ENCODE data around the gene NTSR1. TPM values are rescaled to one million over a fixed set of nuclear protein-coding genes. Genes with fewer than 3 reads are reported as not detected.

NTSR1 gene
- total and polyA plus RNA-seq, 2 experiments from 2014 or later, result 0.15 to 1.4 TPM

DNA sequence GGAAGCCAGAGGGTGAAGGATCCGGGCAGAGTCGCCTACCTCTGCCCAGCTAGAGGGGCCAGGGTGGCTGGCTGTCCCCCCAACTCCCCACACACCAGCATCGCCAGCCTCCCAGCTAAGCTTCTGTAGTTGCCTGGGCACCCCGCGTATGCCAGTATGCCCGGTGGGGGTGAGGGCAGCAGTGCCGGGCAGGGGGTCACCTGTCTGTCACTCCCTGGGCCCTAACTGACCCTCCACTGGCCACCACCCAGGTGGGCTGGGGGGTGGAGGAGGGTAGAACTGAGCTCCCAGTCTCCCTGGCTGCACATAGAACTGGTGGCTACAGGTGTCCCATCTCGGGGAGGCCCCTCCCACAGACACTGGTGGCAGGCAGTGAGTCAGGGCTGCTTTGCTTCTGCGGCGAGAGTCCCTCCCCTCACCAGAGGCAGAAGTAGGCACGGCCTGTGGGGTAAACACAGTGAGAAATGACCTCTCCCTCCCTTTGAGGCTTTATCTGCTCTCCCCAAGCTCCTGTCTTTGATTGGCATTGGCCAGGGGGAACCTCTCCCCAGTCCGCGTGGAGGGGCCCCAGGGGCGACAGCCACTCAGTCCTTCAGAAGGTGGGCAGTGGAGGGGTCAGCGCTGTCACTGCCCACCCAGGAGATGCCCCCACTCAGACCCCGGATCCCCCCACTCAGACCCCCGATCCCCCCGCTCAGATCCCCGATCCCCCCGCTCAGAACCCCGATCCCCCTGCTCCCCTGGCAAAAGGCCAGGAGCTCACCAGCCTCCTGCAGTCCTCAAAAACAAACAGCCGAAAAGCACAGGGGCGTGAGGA, 2.5 kb downstream of the NTSR1 start:
- no peaks in the 10 kb centered on the region for H3K79me2 ChIP-seq (replicated peaks; ENCODE audit: insufficient read depth)
- no peaks in the 10 kb centered on the region for H3K36me3 ChIP-seq (ENCODE audit: insufficient read depth)
- H3K27ac ChIP-seq (ENCODE audit: low read depth), result no peak overlapping the region
- H3K4me2 ChIP-seq, result no peak overlapping the region
- no peak overlapping the region for H3K4me3 ChIP-seq
- no peak for DNase-seq (ENCODE audit: low spot score)
- H2AFZ ChIP-seq, result no peak overlapping the region
- Mint-ChIP-seq H3K36me3 (ENCODE audit: low read depth) (no peaks in the 10 kb centered on the region; the same call in 2 of the 3 replicates), H3K27me3 (ENCODE audit: insufficient read depth, low read depth, poor library complexity) (peaks cover 36% of the 10 kb centered on the region), H3K4me3 (no peak overlapping the region), H3K27ac (no peak overlapping the region), H3K4me1 (peaks cover 5% of the 10 kb centered on the region; the same call in 2 of the 3 replicates), H3K9me3 (no peaks in the 10 kb centered on the region)
- ATAC-seq, result no peak
- H4K20me1 ChIP-seq (replicated peaks; ENCODE audit: insufficient read depth), result no peaks in the 10 kb centered on the region
- peaks cover 3% of the 10 kb centered on the region; the same call in 1 of the 2 replicates for H3K4me1 ChIP-seq (ENCODE audit: insufficient read depth)
- TF ChIP-seq POLR2AphosphoS5 (IDR thresholded peaks at IDR 0.05; ENCODE audit: low read depth) (no peak), EZH2phosphoT487 (IDR thresholded peaks at IDR 0.05; ENCODE audit: unreplicated experiment) (no peak), EZH2 (IDR thresholded peaks at IDR 0.05; ENCODE audit: low read depth, unreplicated experiment) (no peak), ZNF114 (CRISPR knock-in tag; IDR thresholded peaks at IDR 0.05) (no peak), ZNF331 (CRISPR knock-in tag; IDR thresholded peaks at IDR 0.05; ENCODE audit: low read depth) (no peak), JUNB (IDR thresholded peaks at IDR 0.05; ENCODE audit: unreplicated experiment) (no peak), NANOG (IDR thresholded peaks at IDR 0.05; ENCODE audit: borderline replicate concordance) (no peak), STAT1 (IDR thresholded peaks at IDR 0.05; ENCODE audit: unreplicated experiment) (no peak), CREB1 (CRISPR knock-in tag; IDR thresholded peaks at IDR 0.05; ENCODE audit: low read depth) (no peak)
- TF ChIP-seq, protein P1, sequence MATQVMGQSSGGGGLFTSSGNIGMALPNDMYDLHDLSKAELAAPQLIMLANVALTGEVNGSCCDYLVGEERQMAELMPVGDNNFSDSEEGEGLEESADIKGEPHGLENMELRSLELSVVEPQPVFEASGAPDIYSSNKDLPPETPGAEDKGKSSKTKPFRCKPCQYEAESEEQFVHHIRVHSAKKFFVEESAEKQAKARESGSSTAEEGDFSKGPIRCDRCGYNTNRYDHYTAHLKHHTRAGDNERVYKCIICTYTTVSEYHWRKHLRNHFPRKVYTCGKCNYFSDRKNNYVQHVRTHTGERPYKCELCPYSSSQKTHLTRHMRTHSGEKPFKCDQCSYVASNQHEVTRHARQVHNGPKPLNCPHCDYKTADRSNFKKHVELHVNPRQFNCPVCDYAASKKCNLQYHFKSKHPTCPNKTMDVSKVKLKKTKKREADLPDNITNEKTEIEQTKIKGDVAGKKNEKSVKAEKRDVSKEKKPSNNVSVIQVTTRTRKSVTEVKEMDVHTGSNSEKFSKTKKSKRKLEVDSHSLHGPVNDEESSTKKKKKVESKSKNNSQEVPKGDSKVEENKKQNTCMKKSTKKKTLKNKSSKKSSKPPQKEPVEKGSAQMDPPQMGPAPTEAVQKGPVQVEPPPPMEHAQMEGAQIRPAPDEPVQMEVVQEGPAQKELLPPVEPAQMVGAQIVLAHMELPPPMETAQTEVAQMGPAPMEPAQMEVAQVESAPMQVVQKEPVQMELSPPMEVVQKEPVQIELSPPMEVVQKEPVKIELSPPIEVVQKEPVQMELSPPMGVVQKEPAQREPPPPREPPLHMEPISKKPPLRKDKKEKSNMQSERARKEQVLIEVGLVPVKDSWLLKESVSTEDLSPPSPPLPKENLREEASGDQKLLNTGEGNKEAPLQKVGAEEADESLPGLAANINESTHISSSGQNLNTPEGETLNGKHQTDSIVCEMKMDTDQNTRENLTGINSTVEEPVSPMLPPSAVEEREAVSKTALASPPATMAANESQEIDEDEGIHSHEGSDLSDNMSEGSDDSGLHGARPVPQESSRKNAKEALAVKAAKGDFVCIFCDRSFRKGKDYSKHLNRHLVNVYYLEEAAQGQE (IDR thresholded peaks at IDR 0.05; ENCODE audit: unreplicated experiment), result no peak
- TF ChIP-seq, protein P2, sequence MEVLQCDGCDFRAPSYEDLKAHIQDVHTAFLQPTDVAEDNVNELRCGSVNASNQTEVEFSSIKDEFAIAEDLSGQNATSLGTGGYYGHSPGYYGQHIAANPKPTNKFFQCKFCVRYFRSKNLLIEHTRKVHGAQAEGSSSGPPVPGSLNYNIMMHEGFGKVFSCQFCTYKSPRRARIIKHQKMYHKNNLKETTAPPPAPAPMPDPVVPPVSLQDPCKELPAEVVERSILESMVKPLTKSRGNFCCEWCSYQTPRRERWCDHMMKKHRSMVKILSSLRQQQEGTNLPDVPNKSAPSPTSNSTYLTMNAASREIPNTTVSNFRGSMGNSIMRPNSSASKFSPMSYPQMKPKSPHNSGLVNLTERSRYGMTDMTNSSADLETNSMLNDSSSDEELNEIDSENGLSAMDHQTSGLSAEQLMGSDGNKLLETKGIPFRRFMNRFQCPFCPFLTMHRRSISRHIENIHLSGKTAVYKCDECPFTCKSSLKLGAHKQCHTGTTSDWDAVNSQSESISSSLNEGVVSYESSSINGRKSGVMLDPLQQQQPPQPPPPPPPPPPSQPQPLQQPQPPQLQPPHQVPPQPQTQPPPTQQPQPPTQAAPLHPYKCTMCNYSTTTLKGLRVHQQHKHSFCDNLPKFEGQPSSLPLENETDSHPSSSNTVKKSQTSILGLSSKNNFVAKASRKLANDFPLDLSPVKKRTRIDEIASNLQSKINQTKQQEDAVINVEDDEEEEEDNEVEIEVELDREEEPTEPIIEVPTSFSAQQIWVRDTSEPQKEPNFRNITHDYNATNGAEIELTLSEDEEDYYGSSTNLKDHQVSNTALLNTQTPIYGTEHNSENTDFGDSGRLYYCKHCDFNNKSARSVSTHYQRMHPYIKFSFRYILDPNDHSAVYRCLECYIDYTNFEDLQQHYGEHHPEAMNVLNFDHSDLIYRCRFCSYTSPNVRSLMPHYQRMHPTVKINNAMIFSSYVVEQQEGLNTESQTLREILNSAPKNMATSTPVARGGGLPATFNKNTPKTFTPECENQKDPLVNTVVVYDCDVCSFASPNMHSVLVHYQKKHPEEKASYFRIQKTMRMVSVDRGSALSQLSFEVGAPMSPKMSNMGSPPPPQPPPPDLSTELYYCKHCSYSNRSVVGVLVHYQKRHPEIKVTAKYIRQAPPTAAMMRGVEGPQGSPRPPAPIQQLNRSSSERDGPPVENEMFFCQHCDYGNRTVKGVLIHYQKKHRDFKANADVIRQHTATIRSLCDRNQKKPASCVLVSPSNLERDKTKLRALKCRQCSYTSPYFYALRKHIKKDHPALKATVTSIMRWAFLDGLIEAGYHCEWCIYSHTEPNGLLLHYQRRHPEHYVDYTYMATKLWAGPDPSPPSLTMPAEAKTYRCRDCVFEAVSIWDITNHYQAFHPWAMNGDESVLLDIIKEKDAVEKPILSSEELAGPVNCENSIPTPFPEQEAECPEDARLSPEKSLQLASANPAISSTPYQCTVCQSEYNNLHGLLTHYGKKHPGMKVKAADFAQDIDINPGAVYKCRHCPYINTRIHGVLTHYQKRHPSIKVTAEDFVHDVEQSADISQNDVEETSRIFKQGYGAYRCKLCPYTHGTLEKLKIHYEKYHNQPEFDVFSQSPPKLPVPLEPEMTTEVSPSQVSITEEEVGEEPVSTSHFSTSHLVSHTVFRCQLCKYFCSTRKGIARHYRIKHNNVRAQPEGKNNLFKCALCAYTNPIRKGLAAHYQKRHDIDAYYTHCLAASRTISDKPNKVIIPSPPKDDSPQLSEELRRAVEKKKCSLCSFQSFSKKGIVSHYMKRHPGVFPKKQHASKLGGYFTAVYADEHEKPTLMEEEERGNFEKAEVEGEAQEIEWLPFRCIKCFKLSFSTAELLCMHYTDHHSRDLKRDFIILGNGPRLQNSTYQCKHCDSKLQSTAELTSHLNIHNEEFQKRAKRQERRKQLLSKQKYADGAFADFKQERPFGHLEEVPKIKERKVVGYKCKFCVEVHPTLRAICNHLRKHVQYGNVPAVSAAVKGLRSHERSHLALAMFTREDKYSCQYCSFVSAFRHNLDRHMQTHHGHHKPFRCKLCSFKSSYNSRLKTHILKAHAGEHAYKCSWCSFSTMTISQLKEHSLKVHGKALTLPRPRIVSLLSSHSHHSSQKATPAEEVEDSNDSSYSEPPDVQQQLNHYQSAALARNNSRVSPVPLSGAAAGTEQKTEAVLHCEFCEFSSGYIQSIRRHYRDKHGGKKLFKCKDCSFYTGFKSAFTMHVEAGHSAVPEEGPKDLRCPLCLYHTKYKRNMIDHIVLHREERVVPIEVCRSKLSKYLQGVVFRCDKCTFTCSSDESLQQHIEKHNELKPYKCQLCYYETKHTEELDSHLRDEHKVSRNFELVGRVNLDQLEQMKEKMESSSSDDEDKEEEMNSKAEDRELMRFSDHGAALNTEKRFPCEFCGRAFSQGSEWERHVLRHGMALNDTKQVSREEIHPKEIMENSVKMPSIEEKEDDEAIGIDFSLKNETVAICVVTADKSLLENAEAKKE (CRISPR knock-in tag; IDR thresholded peaks at IDR 0.05), result no peak
- TF ChIP-seq, protein P3, sequence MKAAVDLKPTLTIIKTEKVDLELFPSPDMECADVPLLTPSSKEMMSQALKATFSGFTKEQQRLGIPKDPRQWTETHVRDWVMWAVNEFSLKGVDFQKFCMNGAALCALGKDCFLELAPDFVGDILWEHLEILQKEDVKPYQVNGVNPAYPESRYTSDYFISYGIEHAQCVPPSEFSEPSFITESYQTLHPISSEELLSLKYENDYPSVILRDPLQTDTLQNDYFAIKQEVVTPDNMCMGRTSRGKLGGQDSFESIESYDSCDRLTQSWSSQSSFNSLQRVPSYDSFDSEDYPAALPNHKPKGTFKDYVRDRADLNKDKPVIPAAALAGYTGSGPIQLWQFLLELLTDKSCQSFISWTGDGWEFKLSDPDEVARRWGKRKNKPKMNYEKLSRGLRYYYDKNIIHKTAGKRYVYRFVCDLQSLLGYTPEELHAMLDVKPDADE (IDR thresholded peaks at IDR 0.05), result no peak
- TF ChIP-seq, protein P4, sequence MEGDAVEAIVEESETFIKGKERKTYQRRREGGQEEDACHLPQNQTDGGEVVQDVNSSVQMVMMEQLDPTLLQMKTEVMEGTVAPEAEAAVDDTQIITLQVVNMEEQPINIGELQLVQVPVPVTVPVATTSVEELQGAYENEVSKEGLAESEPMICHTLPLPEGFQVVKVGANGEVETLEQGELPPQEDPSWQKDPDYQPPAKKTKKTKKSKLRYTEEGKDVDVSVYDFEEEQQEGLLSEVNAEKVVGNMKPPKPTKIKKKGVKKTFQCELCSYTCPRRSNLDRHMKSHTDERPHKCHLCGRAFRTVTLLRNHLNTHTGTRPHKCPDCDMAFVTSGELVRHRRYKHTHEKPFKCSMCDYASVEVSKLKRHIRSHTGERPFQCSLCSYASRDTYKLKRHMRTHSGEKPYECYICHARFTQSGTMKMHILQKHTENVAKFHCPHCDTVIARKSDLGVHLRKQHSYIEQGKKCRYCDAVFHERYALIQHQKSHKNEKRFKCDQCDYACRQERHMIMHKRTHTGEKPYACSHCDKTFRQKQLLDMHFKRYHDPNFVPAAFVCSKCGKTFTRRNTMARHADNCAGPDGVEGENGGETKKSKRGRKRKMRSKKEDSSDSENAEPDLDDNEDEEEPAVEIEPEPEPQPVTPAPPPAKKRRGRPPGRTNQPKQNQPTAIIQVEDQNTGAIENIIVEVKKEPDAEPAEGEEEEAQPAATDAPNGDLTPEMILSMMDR (conservative IDR thresholded peaks at IDR 0.05; ENCODE audit: low read depth in 2 of 2), result no peak
- H3K9me2 ChIP-seq (ENCODE audit: insufficient read depth), result no peaks in the 10 kb centered on the region
- H3F3A ChIP-seq (replicated peaks; ENCODE audit: low read depth), result no peaks in the 10 kb centered on the region
- H3K27me3 ChIP-seq (ENCODE audit: insufficient read depth), result peaks cover 30% of the 10 kb centered on the region

Data from GM23338 (cell line).